Cardiac muscle cell (in vitro differentiated cells and primary cell): ENCODE measurements around the gene PPP1R14D. TPM values are rescaled to one million over a fixed set of nuclear protein-coding genes. Genes with fewer than 3 reads are reported as not detected.

Source experiments
- DNase-seq, 2 donors: peaks; one replicate each; pipeline versions ENCODE4 v3.0.0 to v3.0.0-alpha.2; 2010 to 2017; ENCODE audit warnings: low read depth in 1 of 2, low spot score in 1 of 2
- H3K27ac ChIP-seq: fragments of 200-600 bp; sonication (generic); 2 replicates; pipeline ENCODE4 v1.5.1; 2016
- H3K27me3 ChIP-seq: fragments of 200-600 bp; sonication (generic); 2 replicates; pipeline ENCODE4 v1.6.0; 2016; ENCODE audit warnings: control low read depth
- H3K36me3 ChIP-seq: fragments of 200-600 bp; sonication (generic); 2 replicates; pipeline ENCODE4 v1.5.1; 2016; ENCODE audit warnings: control low read depth
- H3K4me1 ChIP-seq: fragments of 200-600 bp; sonication (generic); 2 replicates; pipeline ENCODE4 v1.8.1; 2017; ENCODE audit warnings: low read depth, mild to moderate bottlenecking, mixed run types
- H3K4me3 ChIP-seq: fragments of 200-600 bp; sonication (generic); 2 replicates; pipeline ENCODE4 v1.5.1; 2016; ENCODE audit warnings: mild to moderate bottlenecking
- H3K9me3 ChIP-seq: fragments of 200-600 bp; sonication (generic); 2 replicates; pipeline ENCODE4 v1.5.1; 2017; ENCODE audit warnings: low read depth, mild to moderate bottlenecking, control low read depth
- polyA plus RNA-seq: library from polyadenylated mRNA; unstranded; fragments of >200 nt; fragmentation: Nextera tagmentation; extraction: Ambion mirVana; gene quantifications from 2 replicates; pipeline ENCODE4 v1.2.1, GENCODE V29; 2016
- total RNA-seq: library from RNA; depleted of rRNA; stranded (reverse); fragments of >200 nt; gene quantifications from 2 replicates; pipeline ENCODE4 v1.2.3, GENCODE V29; 2016
- TF ChIP-seq, protein P1 (sequence below): IDR thresholded peaks from 2 replicates; pipeline ENCODE4 v1.5.1; 2012; ENCODE audit warnings: low read depth, mild to moderate bottlenecking, low read length

Gene PPP1R14D
- total and polyA plus RNA-seq, 2 experiments from 2014 or later, result not detected

DNA sequence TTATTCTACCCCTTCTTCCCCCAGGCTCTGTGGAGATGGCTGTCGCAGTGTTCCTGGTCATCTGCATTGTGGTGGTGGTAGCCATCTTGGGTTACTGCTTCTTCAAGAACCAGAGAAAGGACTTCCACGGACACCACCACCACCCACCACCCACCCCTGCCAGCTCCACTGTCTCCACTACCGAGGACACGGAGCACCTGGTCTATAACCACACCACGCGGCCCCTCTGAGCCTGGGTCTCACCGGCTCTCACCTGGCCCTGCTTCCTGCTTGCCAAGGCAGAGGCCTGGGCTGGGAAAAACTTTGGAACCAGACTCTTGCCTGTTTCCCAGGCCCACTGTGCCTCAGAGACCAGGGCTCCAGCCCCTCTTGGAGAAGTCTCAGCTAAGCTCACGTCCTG, 28.2 kb upstream of the PPP1R14D start:
- no peak overlapping the region for H3K4me3 ChIP-seq
- no peaks in the 10 kb centered on the region for H3K9me3 ChIP-seq
- H3K27ac ChIP-seq, result no peak overlapping the region
- H3K4me1 ChIP-seq, result no peaks in the 10 kb centered on the region
- no peaks in the 10 kb centered on the region for H3K36me3 ChIP-seq
- H3K27me3 ChIP-seq, result no peaks in the 10 kb centered on the region
- no peak for DNase-seq
- TF ChIP-seq, protein P1, sequence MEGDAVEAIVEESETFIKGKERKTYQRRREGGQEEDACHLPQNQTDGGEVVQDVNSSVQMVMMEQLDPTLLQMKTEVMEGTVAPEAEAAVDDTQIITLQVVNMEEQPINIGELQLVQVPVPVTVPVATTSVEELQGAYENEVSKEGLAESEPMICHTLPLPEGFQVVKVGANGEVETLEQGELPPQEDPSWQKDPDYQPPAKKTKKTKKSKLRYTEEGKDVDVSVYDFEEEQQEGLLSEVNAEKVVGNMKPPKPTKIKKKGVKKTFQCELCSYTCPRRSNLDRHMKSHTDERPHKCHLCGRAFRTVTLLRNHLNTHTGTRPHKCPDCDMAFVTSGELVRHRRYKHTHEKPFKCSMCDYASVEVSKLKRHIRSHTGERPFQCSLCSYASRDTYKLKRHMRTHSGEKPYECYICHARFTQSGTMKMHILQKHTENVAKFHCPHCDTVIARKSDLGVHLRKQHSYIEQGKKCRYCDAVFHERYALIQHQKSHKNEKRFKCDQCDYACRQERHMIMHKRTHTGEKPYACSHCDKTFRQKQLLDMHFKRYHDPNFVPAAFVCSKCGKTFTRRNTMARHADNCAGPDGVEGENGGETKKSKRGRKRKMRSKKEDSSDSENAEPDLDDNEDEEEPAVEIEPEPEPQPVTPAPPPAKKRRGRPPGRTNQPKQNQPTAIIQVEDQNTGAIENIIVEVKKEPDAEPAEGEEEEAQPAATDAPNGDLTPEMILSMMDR, result no peak

DNA sequence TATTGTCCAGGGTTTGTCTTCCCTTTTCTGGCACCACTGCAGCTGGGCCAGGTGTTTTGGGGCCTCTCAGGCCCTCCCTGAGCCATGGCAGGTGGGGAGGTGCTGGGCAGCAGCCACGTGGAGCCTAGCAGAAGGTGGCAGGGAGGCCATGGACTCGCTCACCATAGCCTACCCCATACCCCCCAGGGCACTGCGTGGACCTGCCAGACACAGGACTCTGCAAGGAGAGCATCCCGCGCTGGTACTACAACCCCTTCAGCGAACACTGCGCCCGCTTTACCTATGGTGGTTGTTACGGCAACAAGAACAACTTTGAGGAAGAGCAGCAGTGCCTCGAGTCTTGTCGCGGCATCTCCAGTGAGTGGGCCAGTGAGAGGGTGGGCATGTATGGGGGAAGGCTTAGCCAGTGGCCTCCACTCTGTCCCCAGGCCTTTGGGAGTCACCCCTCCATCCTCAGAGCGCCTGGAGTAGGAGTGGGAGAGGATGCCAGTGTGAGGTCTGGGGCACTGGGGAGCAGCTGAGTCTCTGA, 27.3 kb upstream of the PPP1R14D start:
- Histone ChIP-seq H3K9me3 (no peaks in the 10 kb centered on the region), H3K36me3 (no peaks in the 10 kb centered on the region), H3K4me1 (no peaks in the 10 kb centered on the region), H3K27ac (no peak overlapping the region), H3K4me3 (no peak overlapping the region), H3K27me3 (no peaks in the 10 kb centered on the region)
- DNase-seq, result no peak
- TF ChIP-seq, protein P1, result no peak

DNA sequence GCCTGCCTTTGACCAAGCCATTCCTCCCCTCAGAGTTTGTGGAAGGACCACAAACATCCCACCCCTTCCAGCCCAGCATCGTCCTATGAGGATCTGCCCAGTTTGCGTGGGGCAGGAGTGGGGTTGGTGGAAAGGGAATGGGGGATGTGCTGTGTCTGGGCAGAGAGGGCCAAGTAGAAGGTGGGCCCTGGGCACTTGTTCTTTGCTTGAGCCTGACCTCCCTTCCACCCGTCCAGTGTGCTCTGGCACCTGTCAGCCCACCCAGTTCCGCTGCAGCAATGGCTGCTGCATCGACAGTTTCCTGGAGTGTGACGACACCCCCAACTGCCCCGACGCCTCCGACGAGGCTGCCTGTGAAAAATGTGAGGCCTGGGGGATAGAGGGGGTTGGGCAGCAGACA, 25.7 kb upstream of the PPP1R14D start:
- Histone ChIP-seq H3K4me1 (no peaks in the 10 kb centered on the region), H3K27ac (no peak overlapping the region), H3K4me3 (no peak overlapping the region), H3K27me3 (no peaks in the 10 kb centered on the region), H3K36me3 (no peaks in the 10 kb centered on the region), H3K9me3 (no peaks in the 10 kb centered on the region)
- DNase-seq, result no peak
- TF ChIP-seq, protein P1, result no peak

DNA sequence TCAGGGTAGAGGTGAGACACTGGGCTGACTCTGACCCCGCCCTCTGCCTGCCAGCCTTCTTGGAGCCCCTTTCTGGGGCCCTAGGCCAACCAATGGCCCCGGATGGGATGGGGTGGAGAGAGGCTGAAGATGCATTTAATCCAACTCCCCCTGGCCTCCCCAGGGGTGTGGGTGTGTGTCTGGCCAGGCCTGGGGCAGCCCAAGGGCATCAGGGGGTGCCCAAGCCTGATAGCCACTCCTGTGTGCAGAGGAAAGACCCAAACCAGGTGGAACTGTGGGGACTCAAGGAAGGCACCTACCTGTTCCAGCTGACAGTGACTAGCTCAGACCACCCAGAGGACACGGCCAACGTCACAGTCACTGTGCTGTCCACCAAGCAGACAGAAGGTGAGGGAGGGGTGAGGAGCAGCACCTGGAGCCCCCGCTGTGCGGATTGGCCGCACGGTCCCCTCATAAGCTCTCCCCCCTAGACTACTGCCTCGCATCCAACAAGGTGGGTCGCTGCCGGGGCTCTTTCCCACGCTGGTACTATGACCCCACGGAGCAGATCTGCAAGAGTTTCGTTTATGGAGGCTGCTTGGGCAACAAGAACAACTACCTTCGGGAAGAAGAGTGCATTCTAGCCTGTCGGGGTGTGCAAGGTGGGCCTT, 24.9 kb upstream of the PPP1R14D start:
- TF ChIP-seq, protein P1, result no peak
- Histone ChIP-seq H3K27ac (no peak overlapping the region), H3K36me3 (no peaks in the 10 kb centered on the region), H3K4me1 (no peaks in the 10 kb centered on the region), H3K4me3 (no peak overlapping the region), H3K9me3 (no peaks in the 10 kb centered on the region), H3K27me3 (no peaks in the 10 kb centered on the region)
- DNase-seq, result no peak

DNA sequence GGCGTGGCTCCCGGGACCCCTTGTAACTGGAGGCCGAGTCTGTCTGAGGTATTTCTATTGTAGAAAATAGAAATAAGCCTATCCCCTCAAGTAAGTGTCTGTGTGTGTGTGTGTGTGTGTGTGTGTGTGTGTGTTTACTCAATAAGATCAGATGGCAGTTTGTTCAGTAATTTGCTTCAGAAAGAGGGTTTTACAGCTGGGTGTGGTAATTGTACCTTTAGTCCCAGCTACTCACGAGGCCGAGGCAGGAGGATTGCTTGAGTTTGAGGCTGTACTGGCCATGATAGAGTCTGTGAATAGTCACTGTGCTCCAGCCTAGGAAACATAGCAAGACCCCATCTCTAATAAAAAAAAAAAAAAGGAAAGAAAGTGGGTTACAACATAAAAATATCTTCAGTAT, 24.0 kb upstream of the PPP1R14D start:
- no peak overlapping the region for H3K27ac ChIP-seq
- TF ChIP-seq, protein P1, result no peak
- H3K4me3 ChIP-seq, result no peak overlapping the region
- no peaks in the 10 kb centered on the region for H3K9me3 ChIP-seq
- no peak for DNase-seq
- peaks cover 3% of the 10 kb centered on the region for H3K4me1 ChIP-seq
- no peaks in the 10 kb centered on the region for H3K27me3 ChIP-seq
- no peaks in the 10 kb centered on the region for H3K36me3 ChIP-seq
